HepG2 (cell line): ENCODE results near the gene CCNA2. TPM values are rescaled to one million over a fixed set of nuclear protein-coding genes. Genes with fewer than 3 reads are reported as not detected.

Experiments
- ATAC-seq: fragments of 200-7000 bp; cut with Tn5 transposase; 3 replicates; pipeline ENCODE4 v1.9.1; 2020; ENCODE audit warnings: mild to moderate bottlenecking, moderate library complexity
- BruUV-seq: library from RNA; stranded (reverse); fragments of 400-500 nt; replicated peaks from 2 replicates; lab custom pipeline; 2021; lab: Mats Ljungman, UMichigan
- CTCF ChIA-PET: fragments of 300-600 bp; formaldehyde crosslinking; extraction: SDS; loops from one replicate; lab custom pipeline; 2021; ENCODE audit warnings: low total read pairs, inconsistent platforms, low intra/inter-chr PET ratio; lab: Yijun Ruan, JAX
- POLR2A ChIA-PET: fragments of 350-600 bp; sonication (Branson Sonifier 250); formaldehyde crosslinking; loops from one replicate; lab custom pipeline; 2020; ENCODE audit warnings: antibody characterized with exemption, inconsistent platforms; lab: Yijun Ruan, JAX
- DNase-seq: peaks from one replicate; pipeline ENCODE4 v3.0.0-alpha.2; 2015; ENCODE audit warnings: low spot score
- FAIRE-seq: peaks from 3 replicates; lab custom pipeline; 2011; peaks lifted over from hg19 to GRCh38; lab: Jason Lieb, UNC
- H2AFZ ChIP-seq: one replicate; pipeline ENCODE4 v1.6.1; 2011; ENCODE audit warnings: low read length, inconsistent platforms
- H3K27ac ChIP-seq: fragments of 300-600 bp; 3 replicates; pipeline ENCODE4 v1.8.0; 2011; ENCODE audit warnings: mixed run types, mild to moderate bottlenecking, mixed read lengths, low read length, inconsistent platforms; ENCODE audit not compliant: insufficient read depth; ENCODE audit errors: extremely low read length
- H3K27me3 ChIP-seq, 2 experiments: fragments of 200-600 bp in 1 of 2; 2 replicates in 1 of 2; 3 replicates in 1 of 2; pipeline versions ENCODE4 v1.6.0 to v1.8.0; 2011; ENCODE audit warnings: low read length in 2 of 2, mild to moderate bottlenecking in 2 of 2, moderate library complexity in 2 of 2, inconsistent platforms in 1 of 2; ENCODE audit not compliant: insufficient read depth in 2 of 2, control insufficient read depth in 1 of 2
- H3K36me3 ChIP-seq, 2 experiments: fragments of 200-600 bp in 1 of 2; replicated peaks in 1 of 2; 2 replicates in 1 of 2; 3 replicates in 1 of 2; pipeline versions ENCODE4 v1.5.1 to v1.8.0; 2011; ENCODE audit warnings: low read length in 2 of 2, inconsistent platforms in 1 of 2; ENCODE audit not compliant: insufficient read depth in 2 of 2, control insufficient read depth in 1 of 2
- H3K4me1 ChIP-seq: 2 replicates; pipeline ENCODE4 v1.5.1; 2012; ENCODE audit warnings: low read length, inconsistent platforms; ENCODE audit not compliant: insufficient read depth
- H3K4me2 ChIP-seq: 2 replicates; pipeline ENCODE4 v1.6.0; 2011; ENCODE audit warnings: low read depth, low read length, inconsistent platforms
- H3K4me3 ChIP-seq, 3 experiments: fragments of 200-600 bp in 1 of 3; sonication (generic), shearing (Covaris generic) in 1 of 3; replicated peaks in 1 of 3; 2 replicates each; pipeline ENCODE4 v1.5.1; 2011 to 2016; ENCODE audit warnings: low read length in 3 of 3, inconsistent platforms in 2 of 3, low read depth in 2 of 3, mild to moderate bottlenecking in 2 of 3, control low read depth in 1 of 3, mixed read lengths in 1 of 3; ENCODE audit not compliant: insufficient read depth in 1 of 3
- H3K79me2 ChIP-seq: one replicate; pipeline ENCODE4 v1.6.1; 2011; ENCODE audit warnings: low read length, inconsistent platforms; ENCODE audit not compliant: insufficient read depth
- H3K9ac ChIP-seq: 2 replicates; pipeline ENCODE4 v1.6.0; 2011; ENCODE audit warnings: mild to moderate bottlenecking, low read depth, low read length, inconsistent platforms; ENCODE audit not compliant: insufficient read depth
- H3K9me3 ChIP-seq: 2 replicates; pipeline ENCODE4 v1.5.1; 2012; ENCODE audit warnings: mild to moderate bottlenecking, low read length
- H4K20me1 ChIP-seq: 2 replicates; pipeline ENCODE4 v1.6.0; 2011; ENCODE audit warnings: inconsistent platforms, mild to moderate bottlenecking, low read length, moderate library complexity; ENCODE audit not compliant: insufficient read depth
- ASH2L ChIP-seq: fragments of 300-600, 200-600 bp; sonication (generic); IDR thresholded peaks from 2 replicates; pipeline ENCODE4 v1.7.0; 2017; ENCODE audit warnings: low read depth, mild to moderate bottlenecking, moderate library complexity, mixed read lengths, low read length; ENCODE audit not compliant: insufficient read length
- CENPT ChIP-seq: sonication (generic); formaldehyde crosslinking; IDR thresholded peaks from 2 replicates; pipeline ENCODE4 v1.8.0; 2022; ENCODE audit warnings: low read depth, mild to moderate bottlenecking, moderate library complexity, missing genetic modification reagents
- DPF2 ChIP-seq: sonication (generic); formaldehyde crosslinking; IDR thresholded peaks from 2 replicates; pipeline ENCODE4 v1.4.0; 2020; ENCODE audit warnings: mild to moderate bottlenecking, low read depth, missing genetic modification reagents, borderline replicate concordance
- EP300 ChIP-seq, 3 experiments: sonication (generic) in 1 of 3; formaldehyde crosslinking in 1 of 3; IDR thresholded peaks; 2 replicates each; pipeline versions ENCODE4 v1.5.1 to v1.6.1; 2011 to 2020; ENCODE audit warnings: low read depth in 2 of 3, low read length in 2 of 3, borderline replicate concordance in 1 of 3, improper control_type of control experiment in 1 of 3, mild to moderate bottlenecking in 1 of 3, missing genetic modification reagents in 1 of 3, moderate library complexity in 1 of 3
- GABPA ChIP-seq, 2 experiments: IDR thresholded peaks; 2 replicates each; pipeline ENCODE4 v1.6.1; 2011 to 2016; ENCODE audit warnings: low read depth in 2 of 2, low read length in 1 of 2, missing biosample characterization in 1 of 2, missing genetic modification characterization in 1 of 2
- JUN ChIP-seq: sonication (generic); formaldehyde crosslinking; IDR thresholded peaks from 2 replicates; pipeline ENCODE4 v1.4.0; 2020; ENCODE audit warnings: mild to moderate bottlenecking, missing genetic modification reagents
- KDM6A ChIP-seq: IDR thresholded peaks from 2 replicates; pipeline ENCODE4 v1.6.1; 2016; ENCODE audit warnings: low read depth
- MLLT10 ChIP-seq: sonication (generic); formaldehyde crosslinking; IDR thresholded peaks from 2 replicates; pipeline ENCODE4 v1.4.0; 2020; ENCODE audit warnings: missing genetic modification reagents
- NR2C2 ChIP-seq: sonication (generic); formaldehyde crosslinking; IDR thresholded peaks from 2 replicates; pipeline ENCODE4 v1.4.0; 2020; ENCODE audit warnings: missing genetic modification reagents, mild to moderate bottlenecking, moderate library complexity, borderline replicate concordance
- PAF1 ChIP-seq: IDR thresholded peaks from 2 replicates; pipeline ENCODE4 v1.6.1; 2016; ENCODE audit warnings: missing genetic modification reagents, missing compliant biosample characterization
- RFX5 ChIP-seq: IDR thresholded peaks from 2 replicates; pipeline ENCODE4 v1.6.1; 2011; ENCODE audit warnings: low read depth, low read length, improper control_type of control experiment
- TARDBP ChIP-seq: sonication (generic); formaldehyde crosslinking; IDR thresholded peaks from 2 replicates; pipeline ENCODE4 v1.8.0; 2022; ENCODE audit warnings: mild to moderate bottlenecking, missing genetic modification reagents
- ZNF138 ChIP-seq: sonication (generic); formaldehyde crosslinking; IDR thresholded peaks from 2 replicates; pipeline ENCODE4 v1.5.0; 2020; ENCODE audit warnings: mild to moderate bottlenecking, low read depth, missing genetic modification reagents
- ZNF790 ChIP-seq: sonication (generic); formaldehyde crosslinking; IDR thresholded peaks from 2 replicates; pipeline ENCODE4 v1.8.0; 2022; ENCODE audit warnings: missing genetic modification reagents, mild to moderate bottlenecking, borderline replicate concordance
- ZSCAN25 ChIP-seq: sonication (generic); formaldehyde crosslinking; IDR thresholded peaks from 2 replicates; pipeline ENCODE4 v1.8.0; 2022; ENCODE audit warnings: mild to moderate bottlenecking, missing genetic modification reagents
- WGBS: methylation state at CpG from one replicate; pipeline ENCODE4 v1.1.6; 2017; ENCODE audit warnings: low lambda C conversion rate; 5-methylcytosine and 5-hydroxymethylcytosine counted together
- in situ Hi-C: cut with HindIII; loops from 2 replicates; pipeline ENCODE4 v1.10.0; 2017; ENCODE audit warnings: low pct_unique_long_range_greater_than_20kb; ENCODE audit not compliant: extremely low pct_ligation_motif_present
- intact Hi-C: fragments of 100-400 bp; cut with micrococcal nuclease; formaldehyde crosslinking; loops from one replicate; pipeline ENCODE4 v1.10.0; 2022; ENCODE audit not compliant: unreplicated experiment
- polyA plus RNA-seq, 8 experiments: library from polyadenylated mRNA; depleted of rRNA in 3 of 8; stranded (reverse) in 7 of 8; unstranded in 1 of 8; fragments of >200 nt; fragmentation: Illumina TruSeq in 4 of 8; extraction: Trizol in 4 of 8; gene quantifications; 2 replicates each; pipeline versions ENCODE4 v1.2.1 to v1.2.3, GENCODE V29; 2011 to 2016; ENCODE audit warnings: low read depth in 4 of 8, missing spikeins in 1 of 8, mixed read lengths in 1 of 8; ENCODE audit not compliant: insufficient read depth in 1 of 8
- total RNA-seq, 5 experiments: library from RNA; depleted of rRNA; stranded (reverse); fragments of >200 nt; fragmentation: Illumina TruSeq; extraction: Trizol; gene quantifications; 2 replicates each; pipeline ENCODE4 v1.2.3, GENCODE V29; 2016; ENCODE audit warnings: low read depth in 1 of 5

CCNA2 gene
- total and polyA plus RNA-seq, 2 of the 13 experiments (the other 11 are each of a cell fraction or from before 2014, with no cell fraction given) = 31.3 to 105 TPM

DNA sequence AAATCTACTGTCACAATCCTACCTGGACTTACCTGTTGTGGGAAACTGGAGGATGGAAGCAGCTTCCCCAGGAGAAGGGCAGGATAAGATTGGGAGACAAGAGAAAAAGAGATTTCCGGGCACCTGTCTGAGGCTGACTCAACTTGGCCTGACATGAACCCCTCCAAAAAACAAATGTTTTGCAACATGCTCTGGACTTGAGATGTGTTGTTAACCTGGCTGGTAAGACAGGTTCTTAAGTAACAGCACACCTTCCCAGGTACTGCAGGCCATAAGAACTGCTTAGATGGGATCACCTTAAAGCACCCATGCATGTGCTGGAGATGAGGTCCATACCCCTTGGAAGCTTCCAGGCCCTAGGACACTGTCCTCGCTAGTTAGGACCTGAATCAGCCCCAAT, 54.3 kb downstream of the CCNA2 start:
- in situ Hi-C loops (no loop called here), intact Hi-C loops (no loop called here)
- ChIA-PET CTCF (no interaction called here), POLR2A (no interaction called here)
- FAIRE-seq = no peak
- no peak for ATAC-seq
- Histone ChIP-seq H3K36me3 (no peaks in the 10 kb centered on the region), H3K9ac (no peak overlapping the region), H3K4me3 (no peak overlapping the region), H3K4me1 (no peaks in the 10 kb centered on the region), H3K4me2 (no peak overlapping the region), H3K9me3 (no peaks in the 10 kb centered on the region), H3K27me3 (peaks cover 7 to 47% of the 10 kb centered on the region in 2 experiments; a peak in 4 of 5 replicates), H3K79me2 (no peaks in the 10 kb centered on the region), H2AFZ (no peak overlapping the region), H4K20me1 (no peaks in the 10 kb centered on the region), H3K27ac (no peak overlapping the region)
- no TSS peak for BruUV-seq
- TF ChIP-seq EP300 (IDR thresholded peaks at IDR 0.05; ENCODE audit: low read depth in 2 of 2, low read length in 2 of 2) (no peak), EP300 (CRISPR knock-in tag; IDR thresholded peaks at IDR 0.05; ENCODE audit: borderline replicate concordance) (no peak), ZNF790 (CRISPR knock-in tag) (no peak), ASH2L (no peak), ZNF138 (CRISPR knock-in tag) (no peak), MLLT10 (CRISPR knock-in tag) (no peak), DPF2 (CRISPR knock-in tag) (no peak), JUN (CRISPR knock-in tag) (no peak), NR2C2 (CRISPR knock-in tag) (no peak), PAF1 (CRISPR knock-in tag) (no peak), RFX5 (no peak), KDM6A (CRISPR knock-in tag) (no peak), GABPA (IDR thresholded peaks at IDR 0.05; ENCODE audit: low read depth, low read length) (no peak), GABPA (CRISPR knock-in tag; IDR thresholded peaks at IDR 0.05; ENCODE audit: low read depth) (no peak), ZSCAN25 (CRISPR knock-in tag) (no peak), CENPT (CRISPR knock-in tag) (no peak), TARDBP (CRISPR knock-in tag) (no peak)
- 0% methylated on average over 1 of the region's 2 CpGs for WGBS
- no peak for DNase-seq
